Uterus (tissue), 2 donors: Measurements from ENCODE around the gene DPP4.

Experiments
- POLR2A ChIP-seq, 2 donors: fragments of 450-650 bp; IDR thresholded peaks; one replicate each; pipeline ENCODE4 v1.6.1; 2016; ENCODE audit warnings: antibody characterized with exemption in 2 of 2, mild to moderate bottlenecking in 1 of 2, moderate library complexity in 1 of 2
- TF ChIP-seq, protein P1 (sequence below), 4 experiments: fragments of 200-600 bp in 2 of 4; fragments of 450-650 bp in 2 of 4; sonication (generic) in 2 of 4; IDR thresholded peaks; one replicate each; pipeline ENCODE4 v1.5.1; 2016 to 2019; ENCODE audit warnings: antibody characterized with exemption in 4 of 4, mild to moderate bottlenecking in 2 of 4, moderate library complexity in 1 of 4

DNA sequence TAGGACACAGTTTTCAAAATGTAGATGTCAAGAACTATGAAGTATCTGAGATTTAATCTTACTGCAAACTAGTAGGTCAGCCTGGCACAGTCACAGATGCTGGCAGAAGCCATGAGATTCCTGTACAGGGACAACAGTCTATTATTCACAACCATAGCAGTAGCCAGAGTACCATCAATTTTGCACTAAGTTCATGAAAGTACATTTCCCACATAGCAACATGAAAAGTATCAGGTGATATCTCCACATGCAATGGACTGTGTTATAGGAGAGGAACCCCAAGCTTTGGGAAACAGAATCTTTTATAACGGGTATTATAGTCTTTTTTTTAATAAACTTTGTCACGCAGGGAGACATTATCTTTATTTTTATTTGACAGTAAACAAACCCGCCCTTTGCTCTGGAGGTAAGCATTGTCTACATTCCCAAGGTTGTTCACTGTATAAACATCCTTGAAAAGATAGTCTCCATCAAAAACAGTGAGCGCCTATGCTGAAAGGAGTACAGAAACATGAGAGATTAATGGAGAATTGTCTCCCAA, 33.4 kb upstream of the DPP4 start:
- TF ChIP-seq, protein P1, sequence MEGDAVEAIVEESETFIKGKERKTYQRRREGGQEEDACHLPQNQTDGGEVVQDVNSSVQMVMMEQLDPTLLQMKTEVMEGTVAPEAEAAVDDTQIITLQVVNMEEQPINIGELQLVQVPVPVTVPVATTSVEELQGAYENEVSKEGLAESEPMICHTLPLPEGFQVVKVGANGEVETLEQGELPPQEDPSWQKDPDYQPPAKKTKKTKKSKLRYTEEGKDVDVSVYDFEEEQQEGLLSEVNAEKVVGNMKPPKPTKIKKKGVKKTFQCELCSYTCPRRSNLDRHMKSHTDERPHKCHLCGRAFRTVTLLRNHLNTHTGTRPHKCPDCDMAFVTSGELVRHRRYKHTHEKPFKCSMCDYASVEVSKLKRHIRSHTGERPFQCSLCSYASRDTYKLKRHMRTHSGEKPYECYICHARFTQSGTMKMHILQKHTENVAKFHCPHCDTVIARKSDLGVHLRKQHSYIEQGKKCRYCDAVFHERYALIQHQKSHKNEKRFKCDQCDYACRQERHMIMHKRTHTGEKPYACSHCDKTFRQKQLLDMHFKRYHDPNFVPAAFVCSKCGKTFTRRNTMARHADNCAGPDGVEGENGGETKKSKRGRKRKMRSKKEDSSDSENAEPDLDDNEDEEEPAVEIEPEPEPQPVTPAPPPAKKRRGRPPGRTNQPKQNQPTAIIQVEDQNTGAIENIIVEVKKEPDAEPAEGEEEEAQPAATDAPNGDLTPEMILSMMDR (IDR thresholded peaks at IDR 0.05), result no peak
- TF ChIP-seq POLR2A (IDR thresholded peaks at IDR 0.05), result no peak
